Stimulated activated CD8-positive, alpha-beta memory T cell treated with anti-CD3 and anti-CD28 coated beads, Interleukin-7, amount 100 ng/mL, for 24 hours (primary cell): Measurements from ENCODE around the gene SNRNP27.

Experiments
- DNase-seq: peaks from one replicate; pipeline ENCODE4 v3.0.0-alpha.2; 2020; ENCODE audit warnings: low read depth

Gene SNRNP27

GRCh38 chr2:69916106-69916505, 22.4 kb downstream of the SNRNP27 start:
- no peak for DNase-seq

GRCh38 chr2:69917852-69918251, 24.1 kb downstream of the SNRNP27 start:
- no peak for DNase-seq

GRCh38 chr2:69918401-69918800, 24.6 kb downstream of the SNRNP27 start:
- DNase-seq: no peak

- no peak for DNase-seq
These were observed 29.4 kb downstream of the SNRNP27 start for GRCh38 chr2:69923116-69923515.

- no peak for DNase-seq
These were observed 33.2 kb downstream of the SNRNP27 start for GRCh38 chr2:69926849-69927515.

- DNase-seq: no peak
These were observed 38.3 kb downstream of the SNRNP27 start for GRCh38 chr2:69931832-69932595.

- no peak for DNase-seq
These were observed 38.8 kb downstream of the SNRNP27 start for GRCh38 chr2:69932596-69932922.

- no peak for DNase-seq
These were observed 39.6 kb downstream of the SNRNP27 start for GRCh38 chr2:69933254-69933828.

- DNase-seq: no peak
These were observed 40.3 kb downstream of the SNRNP27 start for GRCh38 chr2:69933839-69934613.

- no peak for DNase-seq
These were observed 40.8 kb downstream of the SNRNP27 start for GRCh38 chr2:69934614-69934908.

GRCh38 chr2:69935011-69935410, 41.3 kb downstream of the SNRNP27 start:
- DNase-seq: no peak

- no peak for DNase-seq
These were observed 43.1 kb downstream of the SNRNP27 start for GRCh38 chr2:69936906-69937305.

- no peak for DNase-seq
These were observed 44.2 kb downstream of the SNRNP27 start for GRCh38 chr2:69937968-69938367.

GRCh38 chr2:69939722-69940121, 46.0 kb downstream of the SNRNP27 start:
- no peak for DNase-seq

GRCh38 chr2:69940691-69941090, 46.9 kb downstream of the SNRNP27 start:
- no peak for DNase-seq

GRCh38 chr2:69943000-69943842, 49.5 kb downstream of the SNRNP27 start:
- no peak for DNase-seq

- DNase-seq: no peak
These were observed 50.2 kb downstream of the SNRNP27 start for GRCh38 chr2:69943843-69944525.

- no peak for DNase-seq
These were observed 51.0 kb downstream of the SNRNP27 start for GRCh38 chr2:69944756-69945155.

GRCh38 chr2:69945441-69945840, 51.7 kb downstream of the SNRNP27 start:
- DNase-seq: no peak

- DNase-seq: no peak
These were observed 52.2 kb downstream of the SNRNP27 start for GRCh38 chr2:69945941-69946340.
